WTC11 (cell line): ENCODE results near the gene SERPINB4.

ENCODE experiments used
- CBFB ChIP-seq: sonication (generic); formaldehyde crosslinking; IDR thresholded peaks from 2 replicates; pipeline ENCODE4 v1.8.1; 2022; ENCODE audit warnings: mild to moderate bottlenecking, low read depth, missing genetic modification reagents
- CREB1 ChIP-seq: sonication (generic); formaldehyde crosslinking; IDR thresholded peaks from 2 replicates; pipeline ENCODE4 v1.8.0; 2023; ENCODE audit warnings: mild to moderate bottlenecking, missing genetic modification reagents
- CREM ChIP-seq: sonication (generic); formaldehyde crosslinking; IDR thresholded peaks from 2 replicates; pipeline ENCODE4 v1.8.1; 2022; ENCODE audit warnings: mild to moderate bottlenecking, missing genetic modification reagents, moderate library complexity
- ETV6 ChIP-seq: sonication (generic); formaldehyde crosslinking; IDR thresholded peaks from 2 replicates; pipeline ENCODE4 v1.8.1; 2022; ENCODE audit warnings: mild to moderate bottlenecking, missing genetic modification reagents
- MAX ChIP-seq: sonication (generic); formaldehyde crosslinking; IDR thresholded peaks from 2 replicates; pipeline ENCODE4 v1.8.0; 2022; ENCODE audit warnings: mild to moderate bottlenecking, missing genetic modification reagents
- NFYB ChIP-seq: sonication (generic); formaldehyde crosslinking; conservative IDR thresholded peaks from 2 replicates; pipeline ENCODE4 v1.8.0; 2022; ENCODE audit warnings: low read depth, missing genetic modification reagents
- NR3C1 ChIP-seq: sonication (generic); formaldehyde crosslinking; conservative IDR thresholded peaks from 2 replicates; pipeline ENCODE4 v1.8.1; 2023; ENCODE audit warnings: low read depth, mild to moderate bottlenecking, missing genetic modification reagents
- RELA ChIP-seq: sonication (generic); formaldehyde crosslinking; IDR thresholded peaks from 2 replicates; pipeline ENCODE4 v1.8.1; 2022; ENCODE audit warnings: missing genetic modification reagents, mild to moderate bottlenecking, borderline replicate concordance
- SP1 ChIP-seq: sonication (generic); formaldehyde crosslinking; conservative IDR thresholded peaks from 2 replicates; pipeline ENCODE4 v1.8.1; 2022; ENCODE audit warnings: missing genetic modification reagents
- TCF7 ChIP-seq: sonication (generic); formaldehyde crosslinking; IDR thresholded peaks from 2 replicates; pipeline ENCODE4 v1.8.0; 2022; ENCODE audit warnings: mild to moderate bottlenecking, low read depth, missing genetic modification reagents, moderate library complexity
- ZNF512 ChIP-seq: sonication (generic); formaldehyde crosslinking; IDR thresholded peaks from 2 replicates; pipeline ENCODE4 v1.8.1; 2022; ENCODE audit warnings: missing genetic modification reagents, borderline replicate concordance
- TF ChIP-seq, protein P1 (sequence below): fragments of 200-600 bp; IDR thresholded peaks from 2 replicates; pipeline ENCODE4 v1.8.0; 2022; ENCODE audit warnings: antibody characterized with exemption
- TF ChIP-seq, protein P2 (sequence below): sonication (generic); formaldehyde crosslinking; IDR thresholded peaks from 2 replicates; pipeline ENCODE4 v1.8.1; 2023; ENCODE audit warnings: mild to moderate bottlenecking, missing genetic modification reagents, moderate library complexity
- TF ChIP-seq, protein P3 (sequence below): sonication (generic); formaldehyde crosslinking; IDR thresholded peaks from 2 replicates; pipeline ENCODE4 v1.8.1; 2022; ENCODE audit warnings: low read depth, missing genetic modification reagents, borderline replicate concordance

DNA sequence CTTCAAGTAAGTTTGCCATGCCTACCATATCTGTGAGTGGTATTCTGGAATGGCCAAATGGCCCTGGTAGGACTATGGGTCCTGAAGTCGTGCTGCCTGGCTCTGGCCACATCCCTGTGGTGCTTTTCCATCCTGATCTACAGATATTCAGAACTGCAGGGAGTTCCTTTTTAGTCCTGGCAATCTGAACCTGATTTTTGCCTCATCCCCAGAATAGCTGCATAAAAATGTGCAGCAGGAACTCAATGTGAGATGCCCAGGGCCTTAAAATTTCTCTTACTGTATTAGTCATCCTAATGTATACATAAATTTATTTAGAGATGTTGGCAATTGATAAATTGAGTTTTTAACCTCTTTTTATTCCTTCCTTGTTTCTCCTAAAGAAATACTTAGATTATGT, 51.6 kb downstream of the SERPINB4 start:
- TF ChIP-seq, protein P1, sequence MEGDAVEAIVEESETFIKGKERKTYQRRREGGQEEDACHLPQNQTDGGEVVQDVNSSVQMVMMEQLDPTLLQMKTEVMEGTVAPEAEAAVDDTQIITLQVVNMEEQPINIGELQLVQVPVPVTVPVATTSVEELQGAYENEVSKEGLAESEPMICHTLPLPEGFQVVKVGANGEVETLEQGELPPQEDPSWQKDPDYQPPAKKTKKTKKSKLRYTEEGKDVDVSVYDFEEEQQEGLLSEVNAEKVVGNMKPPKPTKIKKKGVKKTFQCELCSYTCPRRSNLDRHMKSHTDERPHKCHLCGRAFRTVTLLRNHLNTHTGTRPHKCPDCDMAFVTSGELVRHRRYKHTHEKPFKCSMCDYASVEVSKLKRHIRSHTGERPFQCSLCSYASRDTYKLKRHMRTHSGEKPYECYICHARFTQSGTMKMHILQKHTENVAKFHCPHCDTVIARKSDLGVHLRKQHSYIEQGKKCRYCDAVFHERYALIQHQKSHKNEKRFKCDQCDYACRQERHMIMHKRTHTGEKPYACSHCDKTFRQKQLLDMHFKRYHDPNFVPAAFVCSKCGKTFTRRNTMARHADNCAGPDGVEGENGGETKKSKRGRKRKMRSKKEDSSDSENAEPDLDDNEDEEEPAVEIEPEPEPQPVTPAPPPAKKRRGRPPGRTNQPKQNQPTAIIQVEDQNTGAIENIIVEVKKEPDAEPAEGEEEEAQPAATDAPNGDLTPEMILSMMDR, result no peak
- no peak for TF ChIP-seq MAX (CRISPR knock-in tag)
- no peak for TF ChIP-seq SP1 (CRISPR knock-in tag)
- TF ChIP-seq NR3C1 (CRISPR knock-in tag), result no peak
- TF ChIP-seq, protein P2, sequence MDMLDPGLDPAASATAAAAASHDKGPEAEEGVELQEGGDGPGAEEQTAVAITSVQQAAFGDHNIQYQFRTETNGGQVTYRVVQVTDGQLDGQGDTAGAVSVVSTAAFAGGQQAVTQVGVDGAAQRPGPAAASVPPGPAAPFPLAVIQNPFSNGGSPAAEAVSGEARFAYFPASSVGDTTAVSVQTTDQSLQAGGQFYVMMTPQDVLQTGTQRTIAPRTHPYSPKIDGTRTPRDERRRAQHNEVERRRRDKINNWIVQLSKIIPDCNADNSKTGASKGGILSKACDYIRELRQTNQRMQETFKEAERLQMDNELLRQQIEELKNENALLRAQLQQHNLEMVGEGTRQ, result no peak
- TF ChIP-seq, protein P3, sequence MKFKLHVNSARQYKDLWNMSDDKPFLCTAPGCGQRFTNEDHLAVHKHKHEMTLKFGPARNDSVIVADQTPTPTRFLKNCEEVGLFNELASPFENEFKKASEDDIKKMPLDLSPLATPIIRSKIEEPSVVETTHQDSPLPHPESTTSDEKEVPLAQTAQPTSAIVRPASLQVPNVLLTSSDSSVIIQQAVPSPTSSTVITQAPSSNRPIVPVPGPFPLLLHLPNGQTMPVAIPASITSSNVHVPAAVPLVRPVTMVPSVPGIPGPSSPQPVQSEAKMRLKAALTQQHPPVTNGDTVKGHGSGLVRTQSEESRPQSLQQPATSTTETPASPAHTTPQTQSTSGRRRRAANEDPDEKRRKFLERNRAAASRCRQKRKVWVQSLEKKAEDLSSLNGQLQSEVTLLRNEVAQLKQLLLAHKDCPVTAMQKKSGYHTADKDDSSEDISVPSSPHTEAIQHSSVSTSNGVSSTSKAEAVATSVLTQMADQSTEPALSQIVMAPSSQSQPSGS (CRISPR knock-in tag), result no peak
- TF ChIP-seq CBFB (CRISPR knock-in tag), result no peak
- TF ChIP-seq CREB1 (CRISPR knock-in tag), result no peak
- TF ChIP-seq TCF7, result no peak
- no peak for TF ChIP-seq CREM (CRISPR knock-in tag)
- no peak for TF ChIP-seq ETV6 (CRISPR knock-in tag)
- no peak for TF ChIP-seq ZNF512 (CRISPR knock-in tag)
- no peak for TF ChIP-seq NFYB (CRISPR knock-in tag)
- no peak for TF ChIP-seq RELA (CRISPR knock-in tag)
